ENCODE measurements around the gene ABCF2. TPM values are rescaled to one million over a fixed set of nuclear protein-coding genes. Genes with fewer than 3 reads are reported as not detected.

Gene ABCF2
- total RNA-seq (2021; ENCODE audit: unreplicated experiment) (63.7 TPM), Bru-seq, nascent RNA (percentile 81 among the genes with signal in this experiment), BruChase-seq, experiment 1, labeled RNA remaining after a 6-hour chase (percentile 98 among the genes with signal in this experiment), BruChase-seq, experiment 2, labeled RNA remaining after a 2-hour chase (percentile 95 among the genes with signal in this experiment)
- polyA plus RNA-seq (2012) = 29.9 and 39.4 TPM in 2 replicates
- long read RNA-seq, transcript ABCF2-201 (15 exons, 3,546 nt) = major isoform, 158 of 176 reads
- long read RNA-seq, partial matches to known transcripts = 15 of 176 reads
- long read RNA-seq, other reads (novel, unspliced or antisense) = 3 of 176 reads

- intact Hi-C loops (cut with micrococcal nuclease) = no loop called here
- peak; percentile 99 for ATAC-seq
- H3K4me1 ChIP-seq (ENCODE audit: control insufficient read depth in 1 of 2, insufficient read depth in 2 of 2, low read length in 2 of 2) = peaks cover 14 to 27% of the 10 kb centered on the region in 2 experiments
- H3K9me2 ChIP-seq (ENCODE audit: insufficient read depth) = no peaks in the 10 kb centered on the region
- ChIA-PET RAD21 (ENCODE audit: low non-redundant PET in 1 of 2, low total read pairs in 2 of 2, uncharacterized antibody in 2 of 2, unreplicated experiment in 2 of 2) (interaction anchor here in 1 of 2 experiments (0.6 kb wide), 1 partner anchor 80 kb away, joined by 3 read pairs; no protein-coding TSS in a partner anchor), CTCF (interaction anchor here (0.7 to 1.3 kb wide), 5 partner anchors 9 to 103 kb away, joined by 3 to 12 read pairs (median 5); no protein-coding TSS in a partner anchor), POLR2A (interaction anchor here (0.7 to 1.8 kb wide), 7 partner anchors 13 to 217 kb away, joined by 3 to 5 read pairs (median 4); partner anchors contain the start of gene ABCB8)
- peak within 1 kb of the TSS; percentile 90 for H3K9ac ChIP-seq (ENCODE audit: low read length)
- H3K9me3 ChIP-seq (ENCODE audit: control insufficient read depth in 1 of 2, insufficient read depth in 1 of 2, low read depth in 1 of 2, low read length in 2 of 2) = no peaks in the 10 kb centered on the region
- TF ChIP-seq POLR2A (IDR thresholded peaks at IDR 0.05; ENCODE audit: borderline replicate concordance, extremely low read depth, insufficient read depth, insufficient read length) (peak; percentile 54), ZBTB33 (IDR thresholded peaks at IDR 0.05; ENCODE audit: extremely low read depth, insufficient replicate concordance, low read length) (peak; percentile 86), POLR2AphosphoS5 (IDR thresholded peaks at IDR 0.05; ENCODE audit: low read depth, low read length) (peak; percentile 76), EZH2 (IDR thresholded peaks at IDR 0.05) (no peak), ZFX (IDR thresholded peaks at IDR 0.05) (peak; percentile 80), YY1 (IDR thresholded peaks at IDR 0.05; ENCODE audit: extremely low read depth, insufficient replicate concordance, low read depth, low read length) (peak; percentile 75), SP1 (IDR thresholded peaks at IDR 0.05; ENCODE audit: low read depth) (no peak)
- H2AFZ ChIP-seq (ENCODE audit: low read depth, low read length, poor library complexity, severe bottlenecking) = no peak within 1 kb of the TSS
- peaks cover 29% of the 10 kb centered on the region for H3K79me2 ChIP-seq (ENCODE audit: insufficient read depth, low read length)
- peak within 1 kb of the TSS; percentile 66 for H3K27ac ChIP-seq (ENCODE audit: low read depth, low read length)
- peak within 1 kb of the TSS; percentile 88 for H3K4me2 ChIP-seq (ENCODE audit: low read length)
- peak within 1 kb of the TSS; percentile 76 to 83 for H3K4me3 ChIP-seq (replicated peaks in 1 of 2; ENCODE audit: low read depth in 1 of 2, low read length in 2 of 2)
- BruUV-seq (replicated peaks) = no TSS peak
- DNase-seq (ENCODE audit: low read depth, low spot score) = peak; percentile 98
- peaks cover 14 to 33% of the 10 kb centered on the region in 2 experiments; a peak in 3 of 4 replicates for H3K36me3 ChIP-seq (ENCODE audit: control insufficient read depth in 1 of 2, insufficient read depth in 2 of 2, low read length in 2 of 2)
- H3K27me3 ChIP-seq (ENCODE audit: insufficient read depth, low read length) = no peaks in the 10 kb centered on the region
- no peaks in the 10 kb centered on the region for H4K20me1 ChIP-seq (ENCODE audit: insufficient read depth)
Observed at GRCh38 chr7:151226875-151227782, at the start of gene ABCF2. ABCF2 (minus strand) TSS chr7:151227205; CDS start chr7:151226458, 747 bp downstream.
